Right lobe of liver (tissue), 6 donors: Measurements from ENCODE around the gene CFAP161. TPM values are rescaled to one million over a fixed set of nuclear protein-coding genes. Genes with fewer than 3 reads are reported as not detected.
A peak's percentile ranks its signal among the peaks of the same experiment; 100 is the strongest.

ENCODE experiments used
- ATAC-seq, 4 donors: fragments of 200-7000 bp; cut with Tn5 transposase; one replicate each; pipeline ENCODE4 v1.9.1; 2020; ENCODE audit warnings: mild to moderate bottlenecking in 4 of 4, moderate library complexity in 4 of 4
- DNase-seq, 3 donors: peaks; one replicate each; pipeline ENCODE4 v3.0.0-alpha.2; 2020
- H3K27ac ChIP-seq, 3 donors: fragments of 200-600 bp; one replicate each; pipeline ENCODE4 v1.8.0; 2022
- H3K27me3 ChIP-seq, 2 donors: fragments of 200-600 bp; one replicate each; pipeline ENCODE4 v1.8.0; 2022
- H3K36me3 ChIP-seq, 4 donors: fragments of 200-600 bp; sonication (generic) in 1 of 4; one replicate each; pipeline versions ENCODE4 v1.5.1 to v1.8.0; 2017 to 2022; ENCODE audit warnings: control low read depth in 1 of 4
- H3K4me1 ChIP-seq, 4 donors: fragments of 200-600 bp; sonication (generic) in 1 of 4; one replicate each; pipeline versions ENCODE4 v1.5.1 to v1.8.0; 2017 to 2022; ENCODE audit warnings: control low read depth in 1 of 4
- H3K4me3 ChIP-seq, 3 donors: fragments of 200-600 bp; one replicate each; pipeline ENCODE4 v1.8.0; 2022
- H3K9me3 ChIP-seq, 4 donors: fragments of 200-600 bp; sonication (generic) in 1 of 4; one replicate each; pipeline versions ENCODE4 v1.5.1 to v1.8.0; 2017 to 2022; ENCODE audit warnings: control low read depth in 1 of 4
- POLR2A ChIP-seq: fragments of 450-650 bp; IDR thresholded peaks from one replicate; pipeline ENCODE4 v1.6.1; 2017; ENCODE audit warnings: antibody characterized with exemption, mild to moderate bottlenecking
- WGBS: methylation state at CpG from one replicate; pipeline ENCODE4 v1.1.6; 2018; ENCODE audit warnings: low coverage, low lambda C conversion rate; ENCODE audit not compliant: insufficient coverage; ENCODE audit errors: missing lambda C conversion rate; 5-methylcytosine and 5-hydroxymethylcytosine counted together
- intact Hi-C, 2 donors: fragments of 100-400 bp; cut with DNase I; formaldehyde crosslinking; loops; one replicate each; pipeline versions ENCODE4 v1.11.2 to v1.14.1; 2022
- total RNA-seq, 6 experiments: library from RNA; depleted of rRNA in 2 of 6; stranded (reverse); fragments of >200 nt in 2 of 6; fragmentation: NEBNext Ultra II Directional in 3 of 6; extraction: Animal tissue kit (Norgen Biotek cat#: 25700) in 3 of 6; gene quantifications; one replicate each; pipeline versions ENCODE4 v1.1.0 to v1.2.4, GENCODE V29; 2016 to 2023
- TF ChIP-seq, protein P1 (sequence below), 4 donors: fragments of 200-600 bp in 3 of 4; fragments of 450-650 bp in 1 of 4; IDR thresholded peaks; one replicate each; pipeline versions ENCODE4 v1.5.1 to v1.8.0; 2016 to 2022; ENCODE audit warnings: antibody characterized with exemption in 4 of 4, mild to moderate bottlenecking in 2 of 4
- donor health status: DM: no; HTN: yes; CAD: no.
- donor health status: DM: no; HTN: no; CAD: no.
- donor health status: DM: no; HTN: no; CAD: no.
- donor health status: DM: no; HTN: yes; CAD: no.
- donor health status: DM: no; HTN: yes; CAD: no.

Gene CFAP161
- total RNA-seq, 6 experiments from 2014 or later: 0.25 to 0.42 TPM; not detected in 4

DNA sequence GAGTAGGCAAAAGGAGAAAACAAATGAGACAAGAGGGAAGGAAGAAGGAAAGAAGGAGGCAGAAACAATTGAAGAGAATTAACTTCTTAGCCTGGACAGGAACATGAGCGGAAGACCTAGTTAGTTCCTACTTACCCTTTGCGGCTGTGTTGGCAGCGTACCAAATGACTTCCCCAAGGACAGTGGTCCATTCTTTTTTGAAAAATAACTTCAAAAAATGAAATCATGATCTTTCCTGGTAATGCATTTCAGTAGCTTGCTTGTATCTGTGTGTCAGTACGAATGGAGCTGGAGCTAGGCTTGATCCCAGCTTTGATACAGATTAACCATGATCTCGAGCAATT is 41.5 kb upstream of the CFAP161 start:
- Histone ChIP-seq H3K4me3 (no peak overlapping the region), H3K27me3 (no peaks in the 10 kb centered on the region), H3K4me1 (no peaks in the 10 kb centered on the region), H3K36me3 (no peaks in the 10 kb centered on the region), H3K9me3 (no peaks in the 10 kb centered on the region), H3K27ac (no peak overlapping the region)
- TF ChIP-seq, protein P1, sequence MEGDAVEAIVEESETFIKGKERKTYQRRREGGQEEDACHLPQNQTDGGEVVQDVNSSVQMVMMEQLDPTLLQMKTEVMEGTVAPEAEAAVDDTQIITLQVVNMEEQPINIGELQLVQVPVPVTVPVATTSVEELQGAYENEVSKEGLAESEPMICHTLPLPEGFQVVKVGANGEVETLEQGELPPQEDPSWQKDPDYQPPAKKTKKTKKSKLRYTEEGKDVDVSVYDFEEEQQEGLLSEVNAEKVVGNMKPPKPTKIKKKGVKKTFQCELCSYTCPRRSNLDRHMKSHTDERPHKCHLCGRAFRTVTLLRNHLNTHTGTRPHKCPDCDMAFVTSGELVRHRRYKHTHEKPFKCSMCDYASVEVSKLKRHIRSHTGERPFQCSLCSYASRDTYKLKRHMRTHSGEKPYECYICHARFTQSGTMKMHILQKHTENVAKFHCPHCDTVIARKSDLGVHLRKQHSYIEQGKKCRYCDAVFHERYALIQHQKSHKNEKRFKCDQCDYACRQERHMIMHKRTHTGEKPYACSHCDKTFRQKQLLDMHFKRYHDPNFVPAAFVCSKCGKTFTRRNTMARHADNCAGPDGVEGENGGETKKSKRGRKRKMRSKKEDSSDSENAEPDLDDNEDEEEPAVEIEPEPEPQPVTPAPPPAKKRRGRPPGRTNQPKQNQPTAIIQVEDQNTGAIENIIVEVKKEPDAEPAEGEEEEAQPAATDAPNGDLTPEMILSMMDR (IDR thresholded peaks at IDR 0.05): no peak
- no peak for TF ChIP-seq POLR2A
- no peak for DNase-seq
- ATAC-seq: peak in 2 of 4 donors; percentile 28 to 43
- intact Hi-C loops: no loop called here
- 57% methylated on average over 5 of the region's 5 CpGs for WGBS

- no peak for ATAC-seq
- no peaks in the 10 kb centered on the region for H3K9me3 ChIP-seq
- DNase-seq: no peak
- WGBS: 90% methylated on average over 5 of the region's 5 CpGs
- no peaks in the 10 kb centered on the region for H3K27me3 ChIP-seq
- intact Hi-C loops: no loop called here
- no peak overlapping the region for H3K27ac ChIP-seq
- H3K4me3 ChIP-seq: no peak overlapping the region
- TF ChIP-seq, protein P1 (IDR thresholded peaks at IDR 0.05): no peak
- no peak for TF ChIP-seq POLR2A
- no peaks in the 10 kb centered on the region for H3K4me1 ChIP-seq
- no peaks in the 10 kb centered on the region for H3K36me3 ChIP-seq
Measured at GRCh38 chr15:81093961-81094360, 40.1 kb upstream of the CFAP161 start.

DNA sequence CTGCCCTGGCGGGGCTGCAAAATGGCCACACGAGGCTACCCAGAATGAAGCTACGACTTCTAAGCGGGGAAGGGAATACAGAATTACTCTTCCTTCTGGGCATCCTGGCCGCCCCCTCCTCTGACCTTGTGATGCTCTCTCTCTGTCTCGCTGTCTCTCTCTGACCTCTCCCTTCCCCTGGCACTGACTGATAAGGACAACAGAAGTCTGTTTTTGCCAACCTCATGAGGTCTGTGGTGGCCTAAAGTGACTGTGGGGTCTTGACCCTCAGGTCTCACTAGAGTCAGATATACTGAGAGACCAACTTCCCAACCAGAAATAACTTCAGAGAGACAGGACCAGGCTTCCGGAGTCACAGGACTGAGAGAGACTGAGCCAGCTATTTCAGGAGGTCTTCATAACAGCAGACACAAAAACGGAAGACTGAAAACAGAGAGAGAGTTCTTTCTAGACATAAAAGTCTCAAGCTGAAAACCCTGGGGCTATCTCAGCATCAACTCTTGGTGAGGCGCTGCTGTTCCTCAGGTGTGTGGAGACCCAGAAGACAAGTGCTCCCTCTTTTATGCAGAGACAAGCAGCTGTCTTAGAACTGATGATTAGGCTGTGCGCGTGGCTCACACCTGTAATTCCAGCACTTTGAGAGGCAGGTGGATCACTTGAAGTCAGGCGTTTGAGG is 38.2 kb upstream of the CFAP161 start:
- Histone ChIP-seq H3K4me1 (no peaks in the 10 kb centered on the region), H3K36me3 (no peaks in the 10 kb centered on the region), H3K27me3 (no peaks in the 10 kb centered on the region), H3K27ac (no peak overlapping the region), H3K9me3 (no peaks in the 10 kb centered on the region), H3K4me3 (no peak overlapping the region)
- no peak for TF ChIP-seq POLR2A
- TF ChIP-seq, protein P1 (IDR thresholded peaks at IDR 0.05): no peak
- ATAC-seq (peak in 3 of 4 donors; percentile 17 to 43 (median 18)), DNase-seq (no peak)
- intact Hi-C loops: no loop called here
- 63% methylated on average over 5 of the region's 12 CpGs for WGBS

DNA sequence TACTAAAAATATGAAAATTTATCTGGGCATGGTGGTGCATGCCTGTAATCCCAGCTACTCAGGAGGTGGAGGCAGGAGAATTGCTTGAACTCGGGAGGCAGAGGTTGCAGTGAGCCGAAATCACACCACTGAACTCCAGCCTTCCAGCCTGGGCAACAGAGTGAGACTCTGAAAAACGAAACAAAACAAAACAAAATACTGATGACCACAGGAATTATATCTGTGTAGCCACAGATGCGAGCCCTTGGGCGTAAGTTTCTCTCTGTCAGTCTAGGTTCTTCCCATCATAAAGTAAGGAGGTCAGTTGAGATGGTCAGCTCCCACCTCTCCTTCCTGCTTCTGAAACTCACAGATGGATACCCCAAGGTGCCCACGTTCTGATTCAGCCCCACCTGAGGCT is 37.7 kb upstream of the CFAP161 start:
- Histone ChIP-seq H3K36me3 (no peaks in the 10 kb centered on the region), H3K4me3 (no peak overlapping the region), H3K4me1 (no peaks in the 10 kb centered on the region), H3K9me3 (no peaks in the 10 kb centered on the region), H3K27ac (no peak overlapping the region), H3K27me3 (no peaks in the 10 kb centered on the region)
- ATAC-seq (no peak), DNase-seq (no peak)
- WGBS: 75% methylated on average over 6 of the region's 6 CpGs
- intact Hi-C loops: no loop called here
- TF ChIP-seq, protein P1 (IDR thresholded peaks at IDR 0.05): no peak
- no peak for TF ChIP-seq POLR2A
